Glutamatergic neuron (in vitro differentiated cells): ENCODE data around the gene NNT. TPM values are rescaled to one million over a fixed set of nuclear protein-coding genes. Genes with fewer than 3 reads are reported as not detected.

Experiments
- DNase-seq: peaks from one replicate; pipeline ENCODE4 v3.0.0; 2022
- H3K27ac Mint-ChIP-seq: one replicate; pipeline ENCODE4 v1.8.0; 2020; ENCODE audit warnings: mild to moderate bottlenecking, mixed read lengths, inconsistent platforms; ENCODE audit not compliant: unreplicated experiment
- H3K27me3 Mint-ChIP-seq: one replicate; pipeline ENCODE4 v1.8.0; 2020; ENCODE audit warnings: mild to moderate bottlenecking, moderate library complexity, mixed read lengths, inconsistent platforms; ENCODE audit not compliant: unreplicated experiment
- H3K36me3 Mint-ChIP-seq: one replicate; pipeline ENCODE4 v1.8.0; 2020; ENCODE audit warnings: mild to moderate bottlenecking, mixed read lengths, inconsistent platforms; ENCODE audit not compliant: unreplicated experiment
- H3K4me1 Mint-ChIP-seq: one replicate; pipeline ENCODE4 v1.8.0; 2020; ENCODE audit warnings: mild to moderate bottlenecking, low read depth, mixed read lengths, inconsistent platforms; ENCODE audit not compliant: unreplicated experiment
- H3K4me3 Mint-ChIP-seq: one replicate; pipeline ENCODE4 v1.8.0; 2020; ENCODE audit warnings: mild to moderate bottlenecking, mixed read lengths, inconsistent platforms; ENCODE audit not compliant: unreplicated experiment
- H3K9me3 Mint-ChIP-seq: one replicate; pipeline ENCODE4 v1.8.0; 2020; ENCODE audit warnings: mild to moderate bottlenecking, moderate library complexity, mixed read lengths, inconsistent platforms; ENCODE audit not compliant: unreplicated experiment
- CTCF ChIP-seq: fragments of 200-600 bp; sonication (generic); IDR thresholded peaks from one replicate; pipeline ENCODE4 v1.5.0; 2021; ENCODE audit not compliant: partially characterized antibody, unreplicated experiment
- total RNA-seq: library from RNA; stranded (reverse); fragmentation: NEBNext Ultra II Directional; extraction: Animal tissue kit (Norgen Biotek cat#: 25700); gene quantifications from one replicate; pipeline ENCODE4 v1.2.1, GENCODE V29; 2021; ENCODE audit not compliant: unreplicated experiment

Gene NNT
- total RNA-seq, 1 donor from 2014 or later = 152 TPM

DNA sequence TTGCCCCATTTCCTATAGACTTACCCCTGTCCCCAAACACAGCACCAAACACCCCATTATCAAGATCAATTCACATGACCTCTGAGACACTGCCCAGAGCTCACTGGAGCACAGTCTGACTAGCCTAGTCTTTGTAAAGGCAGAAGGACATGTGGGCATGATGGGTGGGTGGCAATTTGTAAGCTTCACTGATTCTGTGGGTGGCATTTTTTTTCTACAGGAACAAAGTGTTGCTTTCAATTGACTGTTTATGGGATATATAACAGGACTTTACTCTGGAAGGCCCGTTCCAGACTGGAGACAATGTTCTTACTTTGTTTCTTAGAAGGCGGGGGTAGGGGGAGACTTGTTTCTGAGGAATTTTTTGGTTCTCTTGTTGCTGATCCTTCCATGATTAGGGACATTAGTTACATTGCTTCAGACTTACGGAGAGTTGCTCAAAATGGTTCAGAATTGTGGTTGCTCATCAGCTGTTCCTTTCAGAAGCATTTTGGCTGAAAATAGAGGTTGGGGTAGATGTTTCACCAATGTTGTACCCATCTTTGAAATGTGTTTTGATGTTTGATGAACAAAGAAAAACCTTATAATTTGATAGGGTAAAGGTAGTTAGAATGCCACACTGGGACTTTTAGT lies 20.2 kb downstream of the NNT start:
- peaks cover 3% of the 10 kb centered on the region for H3K4me1 Mint-ChIP-seq
- H3K27me3 Mint-ChIP-seq = no peaks in the 10 kb centered on the region
- no peaks in the 10 kb centered on the region for H3K36me3 Mint-ChIP-seq
- no peak overlapping the region for H3K4me3 Mint-ChIP-seq
- no peak for DNase-seq
- no peak for TF ChIP-seq CTCF
- H3K27ac Mint-ChIP-seq = no peak overlapping the region
- H3K9me3 Mint-ChIP-seq = peaks cover 2% of the 10 kb centered on the region

DNA sequence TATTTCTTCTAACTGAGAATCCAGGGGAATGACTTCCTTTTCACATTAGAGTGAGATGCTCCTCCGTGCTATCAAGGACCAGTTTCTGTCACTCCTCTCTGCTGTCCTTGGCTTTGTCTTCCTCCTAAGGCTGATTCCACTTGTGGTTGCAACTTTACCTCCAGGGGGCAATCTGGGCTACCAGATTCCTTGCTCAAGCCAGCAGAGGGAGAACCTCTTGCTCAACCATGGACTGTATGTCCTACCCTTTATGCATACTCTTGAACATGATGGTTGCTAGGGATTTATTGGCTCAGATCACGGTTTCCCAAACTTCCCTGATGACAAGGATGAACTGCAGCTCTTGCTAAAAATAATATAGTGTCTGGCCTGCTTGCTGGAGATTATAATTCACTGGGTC lies 24.0 kb downstream of the NNT start:
- H3K36me3 Mint-ChIP-seq = no peaks in the 10 kb centered on the region
- DNase-seq = peak; percentile 43

GRCh38 chr5:43631182-43631910 lies 28.4 kb downstream of the NNT start:
- TF ChIP-seq CTCF = peak; percentile 50
- peaks cover 35% of the 10 kb centered on the region for H3K4me1 Mint-ChIP-seq
- H3K9me3 Mint-ChIP-seq = peaks cover 10% of the 10 kb centered on the region
- H3K4me3 Mint-ChIP-seq = peak overlapping the region; percentile 65
- H3K27me3 Mint-ChIP-seq = peaks cover 7% of the 10 kb centered on the region
- peak overlapping the region; percentile 95 for H3K27ac Mint-ChIP-seq
- DNase-seq = peak; percentile 74
- no peaks in the 10 kb centered on the region for H3K36me3 Mint-ChIP-seq

More for the DNA sequence above, 24.0 kb downstream of the NNT start:
- Mint-ChIP-seq H3K9me3 (peaks cover 13% of the 10 kb centered on the region), H3K27me3 (peaks cover 7% of the 10 kb centered on the region), H3K4me1 (peaks cover 23% of the 10 kb centered on the region), H3K27ac (no peak overlapping the region), H3K4me3 (no peak overlapping the region)
- peak; percentile 55 for TF ChIP-seq CTCF

GRCh38 chr5:43634621-43635020 lies 31.6 kb downstream of the NNT start:
- peaks cover 7% of the 10 kb centered on the region for H3K27me3 Mint-ChIP-seq
- DNase-seq = no peak
- no peak overlapping the region for H3K4me3 Mint-ChIP-seq
- peaks cover 35% of the 10 kb centered on the region for H3K4me1 Mint-ChIP-seq
- H3K36me3 Mint-ChIP-seq = no peaks in the 10 kb centered on the region
- peaks cover 10% of the 10 kb centered on the region for H3K9me3 Mint-ChIP-seq
- no peak overlapping the region for H3K27ac Mint-ChIP-seq
- no peak for TF ChIP-seq CTCF

- Mint-ChIP-seq H3K9me3 (peaks cover 8% of the 10 kb centered on the region), H3K4me3 (no peak overlapping the region), H3K27ac (no peak overlapping the region), H3K27me3 (peaks cover 7% of the 10 kb centered on the region), H3K36me3 (no peaks in the 10 kb centered on the region), H3K4me1 (peaks cover 31% of the 10 kb centered on the region)
- DNase-seq = no peak
- no peak for TF ChIP-seq CTCF
Measured at GRCh38 chr5:43635374-43635773, 32.4 kb downstream of the NNT start.
